GM10847 (cell line): ENCODE data around the gene RNF217.

Experiments used
- POLR2A ChIP-seq: IDR thresholded peaks from 2 replicates; pipeline ENCODE4 v1.6.1; 2011; ENCODE audit not compliant: insufficient read length; ENCODE audit errors: extremely low read depth

The RNF217 gene, protein sequence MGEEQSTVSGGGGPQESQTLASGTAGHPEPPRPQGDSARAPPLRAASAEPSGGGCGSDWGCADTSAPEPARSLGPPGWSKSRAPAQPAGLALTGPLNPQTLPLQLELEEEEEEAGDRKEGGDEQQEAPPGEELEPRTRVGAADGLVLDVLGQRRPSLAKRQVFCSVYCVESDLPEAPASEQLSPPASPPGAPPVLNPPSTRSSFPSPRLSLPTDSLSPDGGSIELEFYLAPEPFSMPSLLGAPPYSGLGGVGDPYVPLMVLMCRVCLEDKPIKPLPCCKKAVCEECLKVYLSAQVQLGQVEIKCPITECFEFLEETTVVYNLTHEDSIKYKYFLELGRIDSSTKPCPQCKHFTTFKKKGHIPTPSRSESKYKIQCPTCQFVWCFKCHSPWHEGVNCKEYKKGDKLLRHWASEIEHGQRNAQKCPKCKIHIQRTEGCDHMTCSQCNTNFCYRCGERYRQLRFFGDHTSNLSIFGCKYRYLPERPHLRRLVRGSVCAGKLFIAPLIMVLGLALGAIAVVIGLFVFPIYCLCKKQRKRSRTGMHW

DNA sequence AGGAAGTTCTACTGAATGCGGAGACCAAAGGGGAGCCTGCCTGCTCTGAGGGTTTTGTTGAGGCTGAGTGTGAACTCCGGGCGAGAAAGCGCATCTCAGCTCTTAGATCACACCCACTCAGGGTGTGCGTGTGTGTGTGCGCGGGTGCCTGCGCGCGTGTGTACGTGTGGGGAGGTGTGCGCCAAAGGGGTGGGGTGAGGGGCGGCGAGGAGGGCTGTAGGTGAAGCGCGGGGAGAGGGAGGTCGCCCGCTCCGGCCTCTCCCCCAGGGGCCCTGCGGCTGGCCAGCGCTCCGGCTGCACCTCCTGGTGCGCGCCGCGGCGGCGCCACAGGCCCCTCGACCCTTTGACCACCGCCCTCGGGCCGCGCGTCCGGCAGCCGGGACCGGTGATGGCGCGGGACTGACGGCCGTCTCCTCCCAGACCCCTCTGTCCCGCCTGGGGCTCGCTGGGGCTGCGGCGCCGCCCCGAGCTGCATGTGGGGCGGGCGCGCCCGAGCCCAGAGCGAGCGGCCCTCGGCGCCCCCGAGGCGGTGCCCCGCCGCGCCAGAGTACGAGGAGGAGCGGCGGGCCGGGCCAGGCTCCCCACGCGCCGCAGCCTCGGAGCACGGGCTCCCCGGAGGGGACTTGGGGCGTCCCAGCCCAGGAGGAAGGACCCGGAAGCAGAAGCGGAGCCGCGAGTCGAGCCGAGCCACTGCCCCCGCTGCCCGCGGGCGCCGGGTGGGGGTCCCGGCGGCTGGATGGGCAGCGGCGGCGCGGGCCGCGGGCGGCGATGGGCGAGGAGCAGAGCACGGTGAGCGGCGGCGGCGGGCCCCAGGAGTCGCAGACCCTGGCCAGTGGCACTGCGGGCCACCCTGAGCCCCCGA is at the start of gene RNF217:
TSS of gene RNF217 (plus strand) at position 661 of the 862 bp plus-strand sequence. CDS start at position 769, 108 bp downstream.
- no peak for TF ChIP-seq POLR2A

DNA sequence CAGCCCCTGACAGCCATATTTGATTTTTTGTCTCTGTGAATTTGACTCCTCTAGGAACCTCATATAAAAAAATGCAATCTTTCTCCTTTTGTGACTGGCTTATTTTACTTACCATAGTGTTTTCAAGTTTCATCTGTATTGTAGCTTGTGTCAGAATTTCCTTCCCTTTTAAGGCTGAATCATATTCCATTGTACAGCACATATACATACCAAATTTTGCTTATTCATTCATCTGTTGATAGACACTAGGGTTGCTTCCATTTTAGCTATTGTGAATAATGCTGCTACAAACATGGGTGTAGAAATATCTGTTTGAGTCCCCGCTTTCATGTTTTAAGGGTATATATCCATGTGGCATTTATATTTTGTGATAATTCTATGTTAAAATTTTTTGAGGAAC is 49.2 kb upstream of the RNF217 start:
- no peak for TF ChIP-seq POLR2A

DNA sequence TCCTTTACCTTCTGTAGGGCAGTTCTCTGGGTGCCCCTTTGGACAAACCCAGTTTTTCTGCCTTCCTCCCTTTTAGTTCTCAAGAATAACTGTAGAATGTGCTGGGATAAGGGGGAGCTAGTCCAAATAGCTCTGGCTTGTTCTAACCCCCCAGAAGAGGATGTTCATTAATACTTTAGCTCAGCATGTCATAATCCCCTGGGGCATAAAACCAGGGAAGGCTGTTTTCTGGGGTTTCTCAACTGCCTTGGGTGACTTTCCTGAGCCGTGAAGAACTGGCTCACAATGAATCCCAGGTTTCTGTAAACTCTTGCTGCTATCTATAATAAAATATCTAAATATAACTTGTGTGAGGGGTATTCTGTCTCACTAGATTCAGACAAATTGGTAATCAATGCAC is 44.5 kb upstream of the RNF217 start:
- no peak for TF ChIP-seq POLR2A

DNA sequence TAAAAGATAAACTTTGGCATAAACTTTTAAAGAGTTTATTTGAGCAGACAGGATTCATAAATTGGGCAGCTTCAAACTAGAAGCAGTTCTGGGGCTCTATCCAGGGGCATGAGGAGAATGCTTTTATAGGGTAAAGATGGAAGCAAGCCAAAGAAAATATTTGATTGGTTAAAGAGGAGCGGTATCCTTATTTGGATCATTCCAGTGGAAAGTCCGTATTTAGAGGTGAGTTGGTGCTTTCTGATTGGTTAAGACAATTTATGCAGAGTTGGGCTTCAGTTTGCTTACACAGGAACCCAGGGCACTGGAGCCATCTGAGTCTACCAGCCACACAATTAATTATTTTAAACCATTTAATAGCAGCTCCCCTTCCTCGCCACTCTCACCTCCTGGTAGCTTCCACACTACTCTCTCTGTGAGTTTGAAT is 37.9 kb upstream of the RNF217 start:
- TF ChIP-seq POLR2A: no peak

DNA sequence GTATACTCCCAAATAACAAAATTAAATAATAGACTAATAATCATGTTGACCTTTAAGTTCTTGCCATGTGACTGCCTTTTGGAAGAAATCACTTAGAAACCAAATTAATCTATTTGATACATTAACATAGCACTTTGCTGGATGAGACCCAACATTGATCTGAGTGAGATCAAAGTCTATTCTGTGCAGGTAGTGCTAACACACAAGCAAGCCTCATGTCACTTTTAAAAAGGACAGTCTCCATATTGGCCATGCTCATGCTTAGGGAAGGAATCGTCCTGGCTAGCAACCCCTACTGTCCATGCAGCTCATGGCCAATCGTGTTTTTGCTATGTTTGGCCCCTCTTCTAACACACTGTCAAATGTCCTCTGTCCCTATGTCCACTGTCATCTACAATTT is 35.8 kb upstream of the RNF217 start:
- TF ChIP-seq POLR2A: no peak

DNA sequence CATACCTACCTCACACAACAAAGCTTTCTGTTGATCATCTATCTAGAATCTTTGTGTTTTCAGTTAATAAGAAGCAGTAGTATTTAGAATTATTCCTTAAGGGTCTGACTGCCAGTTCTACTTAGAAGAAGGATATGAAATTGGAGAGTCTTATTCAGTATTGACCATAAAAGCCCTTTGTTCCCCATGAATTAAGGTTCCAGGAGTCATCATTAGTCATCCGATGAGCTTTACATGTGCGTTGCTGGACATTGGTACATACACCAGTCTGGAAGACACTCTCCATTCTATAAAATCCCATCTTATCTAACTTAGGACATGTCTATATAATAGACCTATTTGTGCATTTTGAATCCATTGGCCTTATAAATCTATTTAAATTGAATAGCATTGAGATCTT is 34.4 kb upstream of the RNF217 start:
- no peak for TF ChIP-seq POLR2A

DNA sequence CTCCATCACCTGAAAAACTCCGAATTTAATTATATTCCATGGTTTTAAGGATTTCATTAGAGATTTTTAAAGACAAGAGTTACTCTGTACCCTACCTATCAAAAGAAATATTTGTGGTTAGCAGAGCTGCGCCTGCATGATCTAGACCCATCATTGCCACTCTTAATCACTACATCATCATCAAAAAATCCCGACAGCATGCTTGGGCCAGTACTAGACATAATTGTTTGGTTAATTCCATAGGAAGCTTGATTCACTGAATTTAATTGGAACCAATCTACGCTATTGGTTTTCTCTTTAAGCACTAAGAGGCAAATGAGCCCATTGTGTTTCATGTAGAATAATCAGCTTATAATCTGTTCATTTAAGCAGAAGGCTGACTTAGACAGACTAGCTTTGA is 33.4 kb upstream of the RNF217 start:
- no peak for TF ChIP-seq POLR2A

DNA sequence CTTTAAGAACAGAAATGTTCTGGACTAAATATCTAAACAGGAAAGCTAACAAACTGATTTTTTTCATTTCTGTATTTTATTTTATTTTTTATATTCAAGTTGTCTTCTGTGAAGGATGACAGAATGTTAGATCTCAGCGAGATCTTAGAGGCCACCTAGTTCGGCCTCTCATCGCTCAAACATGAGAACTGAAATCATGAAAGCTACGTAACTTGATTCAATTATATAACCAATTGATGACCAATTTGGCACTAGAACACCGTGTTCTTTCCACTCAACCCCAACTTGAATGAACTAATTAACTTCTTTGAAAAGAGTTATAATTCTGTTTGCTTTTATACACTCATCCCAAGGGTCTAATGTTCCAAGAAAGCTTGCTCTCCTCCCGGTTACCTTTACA is 24.6 kb upstream of the RNF217 start:
- no peak for TF ChIP-seq POLR2A

DNA sequence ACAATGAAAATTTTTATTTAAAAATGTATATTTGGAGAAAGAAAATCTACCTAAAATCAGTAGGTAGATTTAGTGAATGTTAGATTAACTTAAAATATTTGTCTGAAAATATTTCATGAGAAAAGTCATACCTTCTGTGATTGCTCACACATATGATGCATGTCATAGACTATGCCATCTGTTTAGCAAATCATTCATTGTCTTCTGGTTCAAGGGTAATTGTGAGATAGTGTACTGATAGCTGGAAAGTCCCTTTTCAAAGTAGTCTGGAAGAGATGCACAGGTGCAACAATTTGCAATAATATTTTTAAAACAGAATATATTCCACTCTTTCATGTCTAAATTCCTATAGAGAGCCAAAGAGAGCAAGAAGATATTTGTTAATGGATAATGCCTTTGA is 21.0 kb upstream of the RNF217 start:
- no peak for TF ChIP-seq POLR2A

GRCh38 chr6:124943658-124944057 is 18.6 kb upstream of the RNF217 start:
- no peak for TF ChIP-seq POLR2A

DNA sequence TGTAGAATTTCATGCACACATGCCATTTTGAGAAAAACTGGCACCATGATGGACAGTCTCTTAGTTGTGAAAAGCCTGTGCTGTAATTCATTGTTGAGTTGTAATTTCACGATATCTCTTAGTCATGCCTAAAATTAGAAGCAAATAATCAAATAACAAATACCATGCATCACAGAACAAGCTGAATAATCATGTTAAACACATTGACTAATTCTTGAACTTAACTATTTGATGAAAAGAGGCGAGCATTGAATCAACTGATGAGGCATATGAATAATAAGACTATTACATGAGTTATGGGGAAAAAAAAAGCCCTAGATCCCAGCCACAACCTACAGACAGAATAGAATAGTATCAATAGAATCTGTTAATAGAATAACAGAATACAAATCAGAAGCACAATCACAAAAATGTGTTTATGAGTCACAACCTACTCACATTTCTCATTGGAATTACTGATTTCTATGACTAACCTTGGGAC is 14.2 kb upstream of the RNF217 start:
- TF ChIP-seq POLR2A: no peak

GRCh38 chr6:124949706-124950105 is 12.5 kb upstream of the RNF217 start:
- TF ChIP-seq POLR2A: no peak

- TF ChIP-seq POLR2A: no peak
Measured at GRCh38 chr6:124953808-124954207, 8.4 kb upstream of the RNF217 start.

GRCh38 chr6:124955108-124955856 is 7.0 kb upstream of the RNF217 start:
- TF ChIP-seq POLR2A: no peak

- TF ChIP-seq POLR2A: no peak
Measured at GRCh38 chr6:124956018-124956417, 6.2 kb upstream of the RNF217 start.
